Erythroblast (primary cell): ENCODE data around the gene SOX1.

Experiments used
- GATA1 ChIP-seq: IDR thresholded peaks from 2 replicates; pipeline ENCODE4 v1.6.1; 2011; ENCODE audit warnings: low read depth, mild to moderate bottlenecking, control low read depth, low read length, moderate library complexity
- POLR2A ChIP-seq: IDR thresholded peaks from 2 replicates; pipeline ENCODE4 v1.6.1; 2011; ENCODE audit warnings: mild to moderate bottlenecking, low read length

DNA sequence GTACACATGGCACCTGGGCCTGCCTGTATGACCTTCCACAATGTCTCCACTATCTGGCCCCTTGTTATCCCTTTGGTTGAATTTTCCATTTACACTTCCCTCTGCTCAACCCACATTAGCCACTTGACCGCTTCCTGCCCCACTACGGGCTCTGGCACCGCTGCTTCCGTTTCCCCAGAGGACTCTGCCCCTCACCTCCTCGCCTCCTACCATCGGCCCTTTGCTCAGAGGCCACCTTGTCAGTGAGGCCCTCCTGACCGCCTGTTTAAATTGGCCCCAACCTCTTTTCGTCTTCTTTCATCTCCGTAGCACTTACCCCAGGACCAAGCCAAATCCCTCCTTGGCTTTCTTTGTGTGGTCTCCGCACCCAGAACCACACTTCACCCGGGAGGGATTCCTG lies 47.4 kb downstream of the SOX1 start:
- TF ChIP-seq POLR2A (no peak), GATA1 (no peak)
